Activated naive CD4-positive, alpha-beta T cell treated with anti-CD3 and anti-CD28 coated beads for 36 hours (primary cell): Measurements from ENCODE around the gene WNK2. TPM values are rescaled to one million over a fixed set of nuclear protein-coding genes. Genes with fewer than 3 reads are reported as not detected.
"Not testable (repeated sequence)": the region's sequence is repeated elsewhere in the genome, so short reads cannot be mapped to it uniquely, and the experiment has no call there.

Experiments used
- CTCF ChIA-PET: fragments of 350-600 bp; sonication (Branson Sonifier 250); formaldehyde crosslinking; loops from one replicate; lab custom pipeline; 2021; ENCODE audit warnings: antibody characterized with exemption; lab: Charles Lee
- DNase-seq: peaks from one replicate; pipeline ENCODE4 v3.0.0-alpha.2; 2020
- H3K27ac Mint-ChIP-seq: one replicate; pipeline ENCODE4 v1.8.0; 2021; ENCODE audit warnings: mild to moderate bottlenecking, mixed read lengths
- H3K27me3 Mint-ChIP-seq: one replicate; pipeline ENCODE4 v1.8.0; 2021; ENCODE audit warnings: low read depth, mixed read lengths
- H3K36me3 Mint-ChIP-seq: one replicate; pipeline ENCODE4 v1.8.0; 2021; ENCODE audit warnings: low read depth, mixed read lengths
- H3K4me1 Mint-ChIP-seq: one replicate; pipeline ENCODE4 v1.8.0; 2021; ENCODE audit warnings: low read depth, mixed read lengths
- H3K4me3 Mint-ChIP-seq: one replicate; pipeline ENCODE4 v1.8.0; 2021; ENCODE audit warnings: mild to moderate bottlenecking, moderate library complexity, mixed read lengths
- H3K9me3 Mint-ChIP-seq: one replicate; pipeline ENCODE4 v1.8.0; 2021; ENCODE audit warnings: mixed read lengths
- intact Hi-C: fragments of 100-400 bp; cut with micrococcal nuclease; formaldehyde crosslinking; loops from one replicate; pipeline ENCODE4 v1.15.1; 2023
- total RNA-seq, 2 experiments: library from RNA; stranded (reverse); gene quantifications; one replicate each; pipeline ENCODE4 v1.2.3, GENCODE V29; 2021

The WNK2 gene
- total RNA-seq, 2 experiments from 2014 or later, result 5.2 to 5.8 TPM

DNA sequence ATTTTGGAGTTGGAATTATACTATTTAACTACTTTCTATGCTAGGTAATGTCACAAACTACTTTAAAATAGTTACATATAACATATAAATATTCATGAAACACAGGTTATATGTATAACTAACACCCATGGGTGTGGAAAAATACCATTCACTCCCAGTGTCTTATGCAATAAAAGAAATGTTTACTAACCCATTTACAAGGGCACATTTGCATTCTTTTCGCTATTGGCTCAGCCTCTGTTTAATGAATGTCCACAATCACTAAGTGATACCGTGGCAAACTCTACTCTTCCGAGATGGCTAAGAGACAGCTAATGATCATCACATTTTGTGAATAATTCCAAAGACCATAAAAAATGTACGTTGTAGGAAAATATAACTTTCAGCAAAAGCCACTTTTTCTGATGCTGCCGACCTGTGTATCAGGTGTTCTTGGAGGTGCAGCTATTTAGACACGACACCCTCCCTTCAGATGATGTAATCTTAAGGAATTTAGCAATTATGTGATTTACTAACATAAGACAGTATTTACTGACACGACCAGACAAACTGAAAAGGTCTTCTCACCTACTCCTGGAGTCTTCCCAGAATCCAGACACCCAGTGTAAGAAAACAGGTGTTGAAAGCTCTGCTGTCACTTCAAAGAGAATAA is 145.8 kb downstream of the WNK2 start:
- no peaks in the 10 kb centered on the region for H3K36me3 Mint-ChIP-seq
- CTCF ChIA-PET, result interaction anchor here (1.1 kb wide), 1 partner anchor 15 kb away, joined by 3 read pairs; no protein-coding TSS in a partner anchor

DNA sequence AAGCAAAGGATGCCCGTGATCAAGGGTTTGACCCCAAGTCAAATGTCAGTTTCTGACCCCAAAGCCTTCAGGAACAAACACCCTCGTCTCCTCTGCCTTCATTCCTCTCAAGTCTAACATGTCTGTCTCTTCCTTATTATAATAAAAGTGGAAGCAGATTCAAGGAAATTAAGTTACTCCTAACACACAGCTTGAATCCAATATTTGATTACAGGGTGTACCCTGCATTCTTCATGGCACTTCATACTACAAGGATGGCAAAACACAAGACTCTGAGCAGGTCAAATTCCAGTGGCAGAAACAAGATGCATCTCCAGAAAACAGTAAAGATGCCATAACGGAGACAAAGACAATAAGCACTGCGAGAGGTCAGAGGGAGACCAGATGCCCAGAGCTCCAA is 148.4 kb downstream of the WNK2 start:
- intact Hi-C loops, result no loop called here
- Mint-ChIP-seq H3K4me3 (no peak overlapping the region), H3K9me3 (peaks cover 3% of the 10 kb centered on the region), H3K27ac (no peak overlapping the region), H3K4me1 (no peaks in the 10 kb centered on the region), H3K36me3 (no peaks in the 10 kb centered on the region), H3K27me3 (no peaks in the 10 kb centered on the region)
- CTCF ChIA-PET, result no interaction called here
- DNase-seq, result no peak

More for the DNA sequence above, 145.8 kb downstream of the WNK2 start:
- H3K27ac Mint-ChIP-seq, result no peak overlapping the region
- intact Hi-C loops, result no loop called here
- H3K9me3 Mint-ChIP-seq, result peaks cover 1% of the 10 kb centered on the region
- no peak for DNase-seq
- H3K27me3 Mint-ChIP-seq, result no peaks in the 10 kb centered on the region
- H3K4me3 Mint-ChIP-seq, result no peak overlapping the region
- H3K4me1 Mint-ChIP-seq, result no peaks in the 10 kb centered on the region

DNA sequence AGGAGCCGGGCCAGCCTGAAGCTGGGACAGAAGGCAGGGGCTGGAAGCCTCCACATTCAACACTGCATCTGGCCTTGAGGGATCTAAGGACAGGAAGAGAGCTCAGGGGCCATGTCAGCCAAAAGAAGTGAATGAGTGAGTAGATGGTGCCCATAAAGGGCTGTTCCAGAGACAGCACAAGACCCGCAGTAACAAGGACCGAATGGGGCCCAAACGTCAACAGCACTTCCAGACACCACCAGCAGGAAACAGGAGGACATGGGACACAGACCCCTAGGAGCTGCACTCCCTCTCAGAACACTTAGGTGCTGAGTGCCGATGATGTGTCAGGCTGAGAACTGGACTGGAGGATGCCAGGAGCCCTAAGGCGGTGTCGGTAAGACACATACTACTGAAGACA is 152.8 kb downstream of the WNK2 start:
- H3K36me3 Mint-ChIP-seq, result peaks cover 2% of the 10 kb centered on the region
- no peak overlapping the region for H3K27ac Mint-ChIP-seq

DNA sequence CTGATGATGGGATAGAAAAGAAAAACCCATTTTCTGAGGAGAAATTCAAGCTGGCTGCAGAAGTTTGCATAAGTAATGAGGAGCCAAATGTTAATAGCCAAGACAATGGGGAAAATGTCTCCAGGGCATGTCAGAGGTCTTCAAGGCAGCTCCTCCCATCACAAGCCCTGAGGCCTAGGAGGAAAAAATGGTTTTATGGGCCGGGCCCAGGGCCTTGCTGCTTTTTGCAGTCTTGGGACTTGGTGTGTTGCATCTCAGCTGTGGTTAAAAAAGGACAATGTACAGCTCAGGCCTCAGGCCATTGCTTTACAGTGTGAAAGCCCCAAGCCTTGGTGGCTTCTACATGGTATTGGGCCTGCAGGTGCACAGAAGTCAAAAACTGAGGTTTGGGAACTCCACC is 154.3 kb downstream of the WNK2 start:
- H3K4me3 Mint-ChIP-seq, CTCF ChIA-PET, H3K4me1 Mint-ChIP-seq, H3K27me3 Mint-ChIP-seq, intact Hi-C loops, DNase-seq, H3K27ac Mint-ChIP-seq, H3K36me3 Mint-ChIP-seq: not testable (repeated sequence)
- H3K9me3 Mint-ChIP-seq, result peaks cover 19% of the 10 kb centered on the region

More for the DNA sequence above, 152.8 kb downstream of the WNK2 start:
- peaks cover 20% of the 10 kb centered on the region for H3K9me3 Mint-ChIP-seq
- intact Hi-C loops, result no loop called here
- peaks cover 5% of the 10 kb centered on the region for H3K27me3 Mint-ChIP-seq
- no peak for DNase-seq
- no peaks in the 10 kb centered on the region for H3K4me1 Mint-ChIP-seq
- no peak overlapping the region for H3K4me3 Mint-ChIP-seq
- CTCF ChIA-PET, result no interaction called here

DNA sequence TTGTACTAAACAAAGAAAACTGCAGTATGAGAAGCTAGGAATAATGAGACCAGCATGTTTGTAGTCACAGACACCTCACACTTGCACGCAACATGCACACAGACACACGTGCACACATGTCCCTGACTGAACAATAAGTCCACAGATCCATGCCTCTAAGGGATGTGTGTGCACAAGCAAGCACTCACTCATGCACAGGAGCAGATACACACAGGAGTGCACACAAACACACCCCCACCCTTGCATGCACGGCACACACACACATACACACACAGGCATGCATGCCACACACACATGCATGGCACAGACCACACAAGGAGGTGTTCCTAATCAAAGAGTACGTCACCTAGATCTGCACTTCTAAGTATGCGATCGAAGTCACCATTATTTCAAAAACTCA is 156.2 kb downstream of the WNK2 start:
- CTCF ChIA-PET, result no interaction called here
- peaks cover 10% of the 10 kb centered on the region for H3K27me3 Mint-ChIP-seq
- no peak overlapping the region for H3K27ac Mint-ChIP-seq
- H3K9me3 Mint-ChIP-seq, result peaks cover 19% of the 10 kb centered on the region
- no peaks in the 10 kb centered on the region for H3K4me1 Mint-ChIP-seq
- intact Hi-C loops, result no loop called here
- H3K36me3 Mint-ChIP-seq, result peaks cover 2% of the 10 kb centered on the region
- no peak overlapping the region for H3K4me3 Mint-ChIP-seq
- no peak for DNase-seq

DNA sequence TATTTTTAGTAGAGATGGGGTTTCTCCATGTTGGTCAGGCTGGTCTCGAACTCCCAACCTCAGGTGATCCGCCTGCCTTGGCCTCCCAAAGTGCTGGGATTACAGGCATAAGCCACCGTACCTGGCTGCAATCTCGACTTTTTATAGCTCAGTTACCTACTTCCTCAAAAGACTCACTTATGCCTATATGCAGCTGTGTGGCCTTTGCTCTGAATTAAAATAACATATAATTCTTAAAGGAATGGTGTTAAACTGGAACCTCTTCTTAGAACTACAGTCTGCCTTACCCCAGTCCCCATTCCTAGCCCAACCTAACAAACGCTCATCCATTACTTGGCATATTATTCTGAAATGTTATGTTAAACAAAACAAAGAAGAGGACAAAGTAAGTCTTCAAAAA is 157.9 kb downstream of the WNK2 start:
- H3K9me3 Mint-ChIP-seq, result peaks cover 19% of the 10 kb centered on the region

DNA sequence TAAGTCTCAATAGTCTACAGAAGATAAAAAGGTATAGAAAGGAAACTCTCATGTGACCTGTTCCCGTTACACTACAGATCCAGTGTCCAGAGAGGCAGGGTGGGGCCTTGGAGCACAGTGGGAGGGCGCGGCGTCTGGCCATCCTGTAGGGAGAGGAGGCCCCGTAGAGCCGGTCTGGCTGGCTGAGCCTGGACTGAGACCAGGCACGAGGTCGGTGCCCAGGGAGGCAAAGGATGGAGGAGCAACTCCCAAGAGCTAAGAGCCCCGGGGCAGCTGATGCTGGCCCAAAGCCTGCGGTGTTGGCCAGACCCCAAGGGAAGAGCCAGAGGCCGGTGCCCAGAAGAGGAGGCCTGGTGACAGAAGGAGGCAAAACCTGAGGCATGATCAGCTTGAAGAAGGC is 158.5 kb downstream of the WNK2 start:
- H3K4me3 Mint-ChIP-seq, H3K36me3 Mint-ChIP-seq, DNase-seq, intact Hi-C loops, H3K27ac Mint-ChIP-seq, H3K4me1 Mint-ChIP-seq: not testable (repeated sequence)
- Mint-ChIP-seq H3K27me3 (peaks cover 24% of the 10 kb centered on the region), H3K9me3 (peaks cover 17% of the 10 kb centered on the region)
- CTCF ChIA-PET, result interaction anchor here (0.7 kb wide), 1 partner anchor 27 kb away, joined by 3 read pairs; no protein-coding TSS in a partner anchor

More for the DNA sequence above, 157.9 kb downstream of the WNK2 start:
- H3K4me1 Mint-ChIP-seq, DNase-seq, H3K36me3 Mint-ChIP-seq, intact Hi-C loops, H3K27ac Mint-ChIP-seq, H3K4me3 Mint-ChIP-seq: not testable (repeated sequence)
- CTCF ChIA-PET, result interaction anchor here (0.7 kb wide), 1 partner anchor 26 kb away, joined by 3 read pairs; no protein-coding TSS in a partner anchor
- peaks cover 23% of the 10 kb centered on the region for H3K27me3 Mint-ChIP-seq

DNA sequence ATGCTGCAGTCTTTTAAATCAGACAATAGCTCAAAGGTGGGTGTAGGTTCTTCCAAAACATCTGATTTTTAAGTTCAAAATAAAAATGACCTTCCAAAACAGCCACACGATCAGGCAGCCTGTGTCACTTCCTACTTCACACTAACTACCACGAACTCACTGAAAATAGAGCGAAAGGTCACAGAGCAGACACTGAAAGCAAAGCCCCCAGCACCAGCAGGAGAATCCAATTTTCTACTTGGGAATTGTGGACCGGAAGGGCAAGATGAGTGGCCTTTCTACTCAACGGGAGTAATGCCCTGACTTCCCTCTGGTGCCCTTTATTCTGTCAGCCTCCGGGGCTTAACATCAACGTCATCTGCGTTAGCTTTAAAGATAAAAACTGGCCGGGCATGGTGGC is 159.7 kb downstream of the WNK2 start:
- CTCF ChIA-PET, result no interaction called here
- Mint-ChIP-seq H3K4me3 (no peak overlapping the region), H3K27ac (no peak overlapping the region), H3K36me3 (no peaks in the 10 kb centered on the region), H3K9me3 (peaks cover 6% of the 10 kb centered on the region), H3K4me1 (peaks cover 3% of the 10 kb centered on the region), H3K27me3 (peaks cover 27% of the 10 kb centered on the region)
- intact Hi-C loops, result no loop called here
- DNase-seq, result no peak

DNA sequence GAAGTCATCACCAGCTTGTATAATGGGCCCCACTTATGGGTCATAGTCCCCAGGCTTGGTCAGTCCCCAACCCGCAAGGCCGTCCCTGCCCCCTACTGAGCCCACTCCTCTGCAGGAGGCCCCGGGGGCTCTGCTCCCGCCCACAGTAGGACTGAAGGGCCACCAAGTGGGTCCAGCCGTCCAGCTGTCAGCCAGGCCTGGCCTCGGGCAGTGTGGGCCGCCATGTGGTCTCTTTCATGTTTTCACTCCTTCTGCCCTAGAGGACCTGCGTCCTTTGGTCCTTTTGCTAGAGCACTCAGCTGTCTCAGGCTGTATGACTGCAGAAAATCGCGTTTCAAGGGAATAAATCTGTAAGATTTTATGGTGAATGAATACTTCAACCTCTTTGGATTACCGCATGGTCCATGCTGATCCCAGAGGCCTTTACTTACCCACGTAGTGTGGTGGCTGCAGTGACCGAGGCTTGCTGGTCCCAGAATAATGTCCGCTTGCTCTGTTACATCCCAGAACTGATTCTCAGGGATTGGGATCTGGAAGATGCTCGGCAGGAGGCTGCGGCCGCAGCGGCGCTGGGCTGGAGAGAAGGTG is 161.8 kb downstream of the WNK2 start:
- CTCF ChIA-PET, result interaction anchor here (0.5 to 1.2 kb wide), 3 partner anchors 16 to 184 kb away, joined by 3 to 4 read pairs (median 4); no protein-coding TSS in a partner anchor
- Mint-ChIP-seq H3K27ac (no peak overlapping the region), H3K27me3 (peaks cover 27% of the 10 kb centered on the region), H3K4me1 (peaks cover 3% of the 10 kb centered on the region), H3K36me3 (no peaks in the 10 kb centered on the region), H3K4me3 (no peak overlapping the region), H3K9me3 (no peaks in the 10 kb centered on the region)
- no peak for DNase-seq
- intact Hi-C loops, result no loop called here

DNA sequence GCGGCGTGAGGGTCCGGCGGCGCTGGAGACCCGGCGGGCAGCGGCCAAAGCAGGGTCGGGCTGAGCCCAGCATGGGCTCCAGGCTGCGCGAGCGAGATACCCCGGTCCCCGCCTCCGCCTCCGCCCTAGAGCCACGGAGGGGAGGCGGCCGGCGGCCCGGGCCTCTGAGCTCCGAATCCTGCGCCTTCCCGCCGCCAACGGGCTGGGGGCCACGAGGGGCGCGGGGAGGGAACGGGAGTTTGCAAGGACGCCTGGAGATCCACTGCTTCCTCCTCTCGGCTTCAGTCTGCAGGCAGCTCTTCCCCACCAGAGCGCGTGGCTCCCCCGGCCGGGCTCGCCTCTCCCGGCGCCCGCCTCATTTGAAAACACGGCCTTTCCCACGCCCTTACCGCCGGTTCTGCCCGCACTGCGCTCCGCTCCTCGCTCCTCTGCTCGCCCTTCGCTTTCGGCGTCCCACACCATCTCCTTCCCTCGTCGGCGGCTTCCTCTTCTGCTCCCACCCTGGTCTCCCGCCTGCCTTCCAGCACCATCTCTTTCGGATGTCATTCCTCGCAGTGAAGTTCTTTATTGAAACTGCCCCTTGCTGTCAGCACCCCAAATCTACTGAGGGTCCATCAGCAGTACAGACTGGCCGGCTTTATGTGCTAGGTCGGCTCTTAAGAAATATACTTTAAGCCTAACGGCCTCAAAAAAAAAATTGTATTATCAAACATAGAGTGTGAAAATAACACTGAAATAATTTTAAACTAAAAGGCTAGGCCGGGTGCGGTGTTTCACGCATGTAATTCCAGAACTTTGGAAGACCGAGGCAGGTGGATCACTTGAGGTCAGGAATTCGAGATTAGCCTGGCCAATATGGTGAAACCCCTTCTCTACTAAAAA is 162.5 kb downstream of the WNK2 start:
- peak; percentile 10 for DNase-seq
- Mint-ChIP-seq H3K9me3 (no peaks in the 10 kb centered on the region), H3K36me3 (no peaks in the 10 kb centered on the region), H3K27me3 (peaks cover 22% of the 10 kb centered on the region), H3K4me3 (peak overlapping the region; percentile 55), H3K27ac (no peak overlapping the region), H3K4me1 (peaks cover 3% of the 10 kb centered on the region)
- CTCF ChIA-PET, result interaction anchor here (0.5 kb wide), 1 partner anchor 185 kb away, joined by 4 read pairs; no protein-coding TSS in a partner anchor
- intact Hi-C loops, result no loop called here

DNA sequence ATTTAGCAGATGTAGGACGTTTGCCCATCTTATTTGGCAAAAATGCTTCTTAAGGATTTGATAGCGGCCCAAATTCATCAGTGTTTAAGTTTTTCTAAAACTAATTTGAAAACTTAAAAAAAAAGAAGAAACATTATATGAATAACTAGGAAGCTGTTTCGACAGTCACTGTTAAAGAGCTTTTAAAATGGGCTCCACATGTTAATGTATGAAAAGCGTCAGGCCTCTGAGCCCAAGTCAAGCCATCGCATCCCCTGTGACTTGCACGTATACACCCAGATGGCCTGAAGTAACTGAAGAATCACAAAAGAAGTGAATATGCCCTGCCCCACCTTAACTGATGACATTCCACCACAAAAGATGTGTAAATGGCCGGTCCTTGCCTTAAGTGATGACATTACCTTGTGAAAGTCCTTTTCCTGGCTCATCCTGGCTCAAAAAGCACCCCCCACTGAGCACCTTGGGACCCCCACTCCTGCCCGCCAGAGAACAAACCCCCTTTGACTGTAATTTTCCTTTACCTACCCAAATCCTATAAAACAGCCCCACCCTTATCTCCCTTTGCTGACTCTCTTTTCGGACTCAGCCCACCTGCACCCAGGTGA is 163.5 kb downstream of the WNK2 start:
- DNase-seq, CTCF ChIA-PET, H3K9me3 Mint-ChIP-seq, intact Hi-C loops, H3K4me3 Mint-ChIP-seq, H3K36me3 Mint-ChIP-seq, H3K4me1 Mint-ChIP-seq, H3K27ac Mint-ChIP-seq: not testable (repeated sequence)
- peaks cover 22% of the 10 kb centered on the region for H3K27me3 Mint-ChIP-seq
